Erythroblast (primary cell): ENCODE results near the gene SLC2A3.
A peak's percentile ranks its signal among the peaks of the same experiment; 100 is the strongest.
"Not testable (repeated sequence)": the region's sequence is repeated elsewhere in the genome, so short reads cannot be mapped to it uniquely, and the experiment has no call there.

Experiments used
- DNase-seq, 2 experiments: peaks; one replicate each; lab custom pipeline; 2025; lab: John Stamatoyannopoulos, UW
- GATA1 ChIP-seq: IDR thresholded peaks from 2 replicates; pipeline ENCODE4 v1.6.1; 2011; ENCODE audit warnings: low read depth, mild to moderate bottlenecking, control low read depth, low read length, moderate library complexity
- POLR2A ChIP-seq: IDR thresholded peaks from 2 replicates; pipeline ENCODE4 v1.6.1; 2011; ENCODE audit warnings: mild to moderate bottlenecking, low read length

SLC2A3 gene

GRCh38 chr12:7934091-7934888 lies 1.7 kb downstream of the SLC2A3 start:
- peak; percentile 50 to 67 for DNase-seq
- TF ChIP-seq GATA1 (no peak), POLR2A (peak; percentile 45)

GRCh38 chr12:7933255-7933726 lies 2.7 kb downstream of the SLC2A3 start:
- DNase-seq, result peak; percentile 88 to 90
- TF ChIP-seq GATA1 (no peak), POLR2A (peak; percentile 46)

GRCh38 chr12:7932599-7933240 lies 3.3 kb downstream of the SLC2A3 start:
- DNase-seq, result not testable (repeated sequence)

GRCh38 chr12:7929083-7929792 lies 6.7 kb downstream of the SLC2A3 start:
- no peak for DNase-seq
- TF ChIP-seq POLR2A, result no peak
- TF ChIP-seq GATA1, result no peak

GRCh38 chr12:7927470-7927869 lies 8.5 kb downstream of the SLC2A3 start:
- DNase-seq, result no peak
- no peak for TF ChIP-seq GATA1
- no peak for TF ChIP-seq POLR2A

- peak; percentile 18 for TF ChIP-seq POLR2A
- not testable (repeated sequence) for DNase-seq
Observed at GRCh38 chr12:7926068-7926666, 9.8 kb downstream of the SLC2A3 start.

- TF ChIP-seq GATA1 (no peak), POLR2A (peak; percentile 23)
- no peak for DNase-seq
Observed at GRCh38 chr12:7923241-7924236, 12.4 kb downstream of the SLC2A3 start.

GRCh38 chr12:7921181-7921580 lies 14.8 kb downstream of the SLC2A3 start:
- DNase-seq, result not testable (repeated sequence)

GRCh38 chr12:7918268-7918590 lies 17.8 kb downstream of the SLC2A3 start:
- DNase-seq, result not testable (repeated sequence)

- DNase-seq, result no peak
- TF ChIP-seq GATA1 (no peak), POLR2A (no peak)
Observed at GRCh38 chr12:7917392-7918267, 18.4 kb downstream of the SLC2A3 start.

- TF ChIP-seq POLR2A (no peak), GATA1 (no peak)
- DNase-seq, result no peak
Observed at GRCh38 chr12:7916936-7917335, 19.1 kb downstream of the SLC2A3 start.
